ENCODE data around the gene USP28. TPM values are rescaled to one million over a fixed set of nuclear protein-coding genes. Genes with fewer than 3 reads are reported as not detected.
"Not testable (repeated sequence)": the region's sequence is repeated elsewhere in the genome, so short reads cannot be mapped to it uniquely, and the experiment has no call there.

Gene USP28
- total RNA-seq, 2 donors from 2014 or later: 28.9 to 31.5 TPM

- TF ChIP-seq POLR2AphosphoS5 (IDR thresholded peaks at IDR 0.05) (no peak), POLR2A (IDR thresholded peaks at IDR 0.05) (no peak), CTCF (IDR thresholded peaks at IDR 0.05) (no peak)
- Histone ChIP-seq H3K27ac (no peak overlapping the region), H3K4me1 (replicated peaks) (no peaks in the 10 kb centered on the region), H3K27me3 (replicated peaks; ENCODE audit: insufficient read depth) (no peaks in the 10 kb centered on the region), H3K4me3 (no peak overlapping the region), H3K36me3 (no peaks in the 10 kb centered on the region), H3K9me3 (no peaks in the 10 kb centered on the region)
- WGBS: 34% methylated on average over 6 of the region's 6 CpGs
- DNase-seq (ENCODE audit: low spot score): no peak
- intact Hi-C loops (cut with DNase I): no loop called here
These were observed 10.5 kb upstream of the USP28 start for GRCh38 chr11:113885897-113886296.

- no peak overlapping the region for H3K27ac ChIP-seq
- intact Hi-C loops (cut with DNase I): no loop called here
- 75% methylated on average over 7 of the region's 7 CpGs for WGBS
- H3K36me3 ChIP-seq: no peaks in the 10 kb centered on the region
- DNase-seq (ENCODE audit: low spot score): no peak
- no peaks in the 10 kb centered on the region for H3K27me3 ChIP-seq (replicated peaks; ENCODE audit: insufficient read depth)
- TF ChIP-seq POLR2A (IDR thresholded peaks at IDR 0.05): no peak
- TF ChIP-seq POLR2AphosphoS5 (IDR thresholded peaks at IDR 0.05): no peak
- TF ChIP-seq CTCF (IDR thresholded peaks at IDR 0.05): no peak
- H3K4me1 ChIP-seq (replicated peaks): no peaks in the 10 kb centered on the region
- H3K4me3 ChIP-seq: no peak overlapping the region
- no peaks in the 10 kb centered on the region for H3K9me3 ChIP-seq
These were observed 9.0 kb upstream of the USP28 start for GRCh38 chr11:113884361-113884836.

- no peaks in the 10 kb centered on the region for H3K27me3 ChIP-seq (replicated peaks; ENCODE audit: insufficient read depth)
- DNase-seq (ENCODE audit: low spot score): no peak
- H3K9me3 ChIP-seq: no peaks in the 10 kb centered on the region
- H3K36me3 ChIP-seq: no peaks in the 10 kb centered on the region
- WGBS: 79% methylated on average over 1 of the region's 1 CpG
- intact Hi-C loops (cut with DNase I): no loop called here
- no peaks in the 10 kb centered on the region for H3K4me1 ChIP-seq (replicated peaks)
- TF ChIP-seq POLR2AphosphoS5 (IDR thresholded peaks at IDR 0.05): no peak
- no peak for TF ChIP-seq CTCF (IDR thresholded peaks at IDR 0.05)
- TF ChIP-seq POLR2A (IDR thresholded peaks at IDR 0.05): no peak
- no peak overlapping the region for H3K27ac ChIP-seq
- no peak overlapping the region for H3K4me3 ChIP-seq
These were observed 6.5 kb upstream of the USP28 start for GRCh38 chr11:113881856-113882255.

GRCh38 chr11:113880971-113881370 is 5.6 kb upstream of the USP28 start:
- Histone ChIP-seq H3K9me3 (no peaks in the 10 kb centered on the region), H3K4me3 (no peak overlapping the region), H3K27ac (no peak overlapping the region), H3K27me3 (replicated peaks; ENCODE audit: insufficient read depth) (no peaks in the 10 kb centered on the region), H3K4me1 (replicated peaks) (no peaks in the 10 kb centered on the region), H3K36me3 (no peaks in the 10 kb centered on the region)
- WGBS: 80% methylated on average over 4 of the region's 4 CpGs
- intact Hi-C loops (cut with DNase I): no loop called here
- TF ChIP-seq CTCF (IDR thresholded peaks at IDR 0.05) (no peak), POLR2A (IDR thresholded peaks at IDR 0.05) (no peak), POLR2AphosphoS5 (IDR thresholded peaks at IDR 0.05) (no peak)
- DNase-seq (ENCODE audit: low spot score): no peak

- DNase-seq (ENCODE audit: low spot score); H3K4me3 ChIP-seq; H3K27me3 ChIP-seq (replicated peaks; ENCODE audit: insufficient read depth); H3K4me1 ChIP-seq (replicated peaks); H3K27ac ChIP-seq; H3K36me3 ChIP-seq; H3K9me3 ChIP-seq: not testable (repeated sequence)
- WGBS: 92% methylated on average over 4 of the region's 4 CpGs
- intact Hi-C loops (cut with DNase I): loop anchor here (10.0 kb wide), 1 partner anchor 105 kb away; the partner anchor contains the start of genes CLDN25 and ZW10
These were observed 4.1 kb upstream of the USP28 start for GRCh38 chr11:113879446-113879845.
